ENCODE measurements around the gene NISCH. TPM values are rescaled to one million over a fixed set of nuclear protein-coding genes. Genes with fewer than 3 reads are reported as not detected.

The NISCH gene
- total RNA-seq, 1 experiment from 2014 or later: 63.4 TPM

GRCh38 chr3:52408466-52408865 is 46.9 kb upstream of the NISCH start:
- no peak for ATAC-seq
- intact Hi-C loops (cut with micrococcal nuclease; ENCODE audit: unreplicated experiment): no loop called here
- POLR2A ChIA-PET: no interaction called here
- no peak for DNase-seq (ENCODE audit: low read depth, low spot score)
- peaks cover 3% of the 10 kb centered on the region; the same call in 1 of the 2 replicates for H3K4me1 ChIP-seq (ENCODE audit: control insufficient read depth, insufficient read depth, low read length)
- no peaks in the 10 kb centered on the region for H3K27me3 ChIP-seq (ENCODE audit: control insufficient read depth, insufficient read depth, low read length)
- H3K9me3 ChIP-seq (ENCODE audit: control insufficient read depth, insufficient read depth, low read depth, low read length): no peaks in the 10 kb centered on the region
- H3K27ac ChIP-seq (ENCODE audit: low read length): no peak overlapping the region
- in situ Hi-C loops (cut with HindIII; ENCODE audit: low pct_unique_long_range_greater_than_20kb, low sequenced_read_pairs): no loop called here
- CTCF ChIA-PET: interaction anchor here (0.6 kb wide), 1 partner anchor 11 kb away, joined by 5 read pairs; no protein-coding TSS in a partner anchor
- peak overlapping the region; percentile 88 to 96 for H3K4me3 ChIP-seq (ENCODE audit: low read depth in 2 of 2, low read length in 2 of 2)
- BruUV-seq (replicated peaks): no TSS peak
- peaks cover 14% of the 10 kb centered on the region for H3K36me3 ChIP-seq (ENCODE audit: control insufficient read depth, insufficient read depth, low read length)
- TF ChIP-seq POLR2AphosphoS5 (IDR thresholded peaks at IDR 0.05; ENCODE audit: low read depth, low read length) (no peak), SIN3A (IDR thresholded peaks at IDR 0.05; ENCODE audit: borderline replicate concordance, insufficient read depth, low read depth, low read length) (no peak)

- no peak for DNase-seq (ENCODE audit: low read depth, low spot score)
- H3K4me1 ChIP-seq (ENCODE audit: control insufficient read depth, insufficient read depth, low read length): no peaks in the 10 kb centered on the region; the same call in 1 of the 2 replicates
- POLR2A ChIA-PET: interaction anchor here (0.6 to 0.8 kb wide), 3 partner anchors 16 to 86 kb away, joined by 3 to 6 read pairs (median 3); no protein-coding TSS in a partner anchor
- H3K4me3 ChIP-seq (ENCODE audit: low read depth in 2 of 2, low read length in 2 of 2): no peak overlapping the region
- CTCF ChIA-PET: no interaction called here
- no peak overlapping the region for H3K27ac ChIP-seq (ENCODE audit: low read length)
- in situ Hi-C loops (cut with HindIII; ENCODE audit: low pct_unique_long_range_greater_than_20kb, low sequenced_read_pairs): no loop called here
- intact Hi-C loops (cut with micrococcal nuclease; ENCODE audit: unreplicated experiment): no loop called here
- no peaks in the 10 kb centered on the region for H3K27me3 ChIP-seq (ENCODE audit: control insufficient read depth, insufficient read depth, low read length)
- no peaks in the 10 kb centered on the region for H3K9me3 ChIP-seq (ENCODE audit: control insufficient read depth, insufficient read depth, low read depth, low read length)
- no TSS peak for BruUV-seq (replicated peaks)
- no peak for TF ChIP-seq POLR2AphosphoS5 (IDR thresholded peaks at IDR 0.05; ENCODE audit: low read depth, low read length)
- TF ChIP-seq REST (IDR thresholded peaks at IDR 0.05; ENCODE audit: insufficient read depth in 1 of 2, low read depth in 2 of 2, low read length in 1 of 2): no peak
- no peak for TF ChIP-seq CTCF (IDR thresholded peaks at IDR 0.05)
- no peaks in the 10 kb centered on the region; the same call in 1 of the 2 replicates for H3K36me3 ChIP-seq (ENCODE audit: control insufficient read depth, insufficient read depth, low read length)
- ATAC-seq: no peak
Measured at GRCh38 chr3:52415800-52416199, 39.6 kb upstream of the NISCH start.

GRCh38 chr3:52420388-52420787 is 35.0 kb upstream of the NISCH start:
- no peak overlapping the region for H3K4me3 ChIP-seq (ENCODE audit: low read depth in 2 of 2, low read length in 2 of 2)
- in situ Hi-C loops (cut with HindIII; ENCODE audit: low pct_unique_long_range_greater_than_20kb, low sequenced_read_pairs) (no loop called here), intact Hi-C loops (cut with micrococcal nuclease; ENCODE audit: unreplicated experiment) (no loop called here)
- DNase-seq (ENCODE audit: low read depth, low spot score): no peak
- ATAC-seq: no peak
- no peak overlapping the region for H3K27ac ChIP-seq (ENCODE audit: low read length)
- TF ChIP-seq CTCF (IDR thresholded peaks at IDR 0.05): no peak
- TF ChIP-seq TCF7L2 (IDR thresholded peaks at IDR 0.05; ENCODE audit: low read depth, low read length): no peak
- no peak for TF ChIP-seq POLR2AphosphoS5 (IDR thresholded peaks at IDR 0.05; ENCODE audit: low read depth, low read length)
- TF ChIP-seq SIN3A (IDR thresholded peaks at IDR 0.05; ENCODE audit: borderline replicate concordance, insufficient read depth, low read depth, low read length): no peak
- TF ChIP-seq REST (IDR thresholded peaks at IDR 0.05; ENCODE audit: insufficient read depth in 1 of 2, low read depth in 2 of 2, low read length in 1 of 2): no peak
- ChIA-PET POLR2A (no interaction called here), CTCF (no interaction called here)
- no TSS peak for BruUV-seq (replicated peaks)
- H3K36me3 ChIP-seq (ENCODE audit: control insufficient read depth, insufficient read depth, low read length): no peaks in the 10 kb centered on the region; the same call in 1 of the 2 replicates
- H3K4me1 ChIP-seq (ENCODE audit: control insufficient read depth, insufficient read depth, low read length): no peaks in the 10 kb centered on the region
- H3K9me3 ChIP-seq (ENCODE audit: control insufficient read depth, insufficient read depth, low read depth, low read length): no peaks in the 10 kb centered on the region
- no peaks in the 10 kb centered on the region for H3K27me3 ChIP-seq (ENCODE audit: control insufficient read depth, insufficient read depth, low read length)

Measured in Panc1 (cell line).